Smooth muscle cell of the umbilical artery (primary cell): ENCODE measurements around the gene PSD2. TPM values are rescaled to one million over a fixed set of nuclear protein-coding genes. Genes with fewer than 3 reads are reported as not detected.

Experiments
- total RNA-seq: library from RNA; depleted of rRNA; stranded (reverse); fragments of >200 nt; gene quantifications from 2 replicates; pipeline ENCODE4 v1.2.3, GENCODE V29; 2014

The PSD2 gene
- total RNA-seq = under 0.01 and 0.05 TPM in 2 replicates

GRCh38 chr5:139795074-139796001 is at the start of gene PSD2:
TSS of gene PSD2 (plus strand) at chr5:139795808. CDS start at chr5:139809441, 13,633 bp downstream.

Other genes with a start within 250 kb of the PSD2 start
- gene UBE2D2, start 234.5 kb upstream of the PSD2 start, total RNA-seq = 42.2 and 52.9 TPM in 2 replicates
- 42.9 and 63.5 TPM in 2 replicates for gene CXXC5, start 147.5 kb upstream of the PSD2 start, total RNA-seq
- under 0.01 and 0.28 TPM in 2 replicates for gene NRG2, start 247.5 kb downstream of the PSD2 start, total RNA-seq